Stomach (tissue), 4 donors: ENCODE measurements around the gene CENPQ.

Experiments
- CTCF ChIP-seq, 7 experiments: fragments of 450-650 bp in 4 of 7; fragments of 200-600 bp in 3 of 7; sonication (generic) in 3 of 7; IDR thresholded peaks; one replicate each; pipeline ENCODE4 v1.5.1; 2016 to 2019; ENCODE audit warnings: antibody characterized with exemption in 7 of 7, control low read depth in 2 of 7, mild to moderate bottlenecking in 1 of 7
- EP300 ChIP-seq: sonication (generic); formaldehyde crosslinking; IDR thresholded peaks from one replicate; pipeline ENCODE4 v1.6.1; 2017; ENCODE audit warnings: antibody characterized with exemption
- POLR2A ChIP-seq, 4 donors: fragments of 450-650 bp; IDR thresholded peaks; one replicate each; pipeline ENCODE4 v1.6.1; 2016; ENCODE audit warnings: antibody characterized with exemption in 4 of 4, control low read depth in 2 of 4, mild to moderate bottlenecking in 1 of 4, moderate library complexity in 1 of 4
- POLR2AphosphoS5 ChIP-seq, 3 donors: sonication (generic); formaldehyde crosslinking; IDR thresholded peaks; one replicate each; pipeline ENCODE4 v1.6.1; 2016; ENCODE audit warnings: antibody characterized with exemption in 3 of 3

GRCh38 chr6:49531774-49532569 lies 68.8 kb downstream of the CENPQ start:
- TF ChIP-seq CTCF (IDR thresholded peaks at IDR 0.05) (peak in 5 of 7 experiments; percentile 29 to 81 (median 55)), POLR2A (IDR thresholded peaks at IDR 0.05) (no peak), POLR2AphosphoS5 (IDR thresholded peaks at IDR 0.05) (no peak), EP300 (no peak)
